GM12874 (cell line): ENCODE data around the gene HDGF.

Experiments
- TF ChIP-seq, protein P1 (sequence below): IDR thresholded peaks from 2 replicates; pipeline ENCODE4 v1.5.1; 2011; ENCODE audit warnings: low read depth, mild to moderate bottlenecking, control low read depth, low read length, moderate library complexity; ENCODE audit not compliant: insufficient read depth

The HDGF gene

DNA sequence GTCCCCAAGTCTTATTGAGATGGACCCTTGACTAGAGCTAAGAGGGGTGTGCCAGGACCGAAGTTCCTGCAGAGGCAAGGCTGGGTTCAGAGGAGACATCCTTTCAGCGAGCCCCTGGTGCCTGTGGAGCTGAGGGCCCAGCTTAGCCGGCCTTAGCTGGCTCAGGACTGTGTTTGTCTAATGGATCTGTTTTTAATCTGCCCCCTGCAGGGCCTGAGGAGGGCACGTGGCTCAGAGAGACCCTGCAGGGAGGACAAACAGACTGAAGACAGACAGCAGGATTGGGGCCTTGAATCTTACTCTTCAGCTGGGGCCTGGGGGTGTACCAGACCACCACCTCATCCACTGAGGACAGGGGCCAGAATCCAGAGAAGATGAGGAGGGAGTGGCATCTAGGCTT, 47.7 kb downstream of the HDGF start:
- TF ChIP-seq, protein P1, sequence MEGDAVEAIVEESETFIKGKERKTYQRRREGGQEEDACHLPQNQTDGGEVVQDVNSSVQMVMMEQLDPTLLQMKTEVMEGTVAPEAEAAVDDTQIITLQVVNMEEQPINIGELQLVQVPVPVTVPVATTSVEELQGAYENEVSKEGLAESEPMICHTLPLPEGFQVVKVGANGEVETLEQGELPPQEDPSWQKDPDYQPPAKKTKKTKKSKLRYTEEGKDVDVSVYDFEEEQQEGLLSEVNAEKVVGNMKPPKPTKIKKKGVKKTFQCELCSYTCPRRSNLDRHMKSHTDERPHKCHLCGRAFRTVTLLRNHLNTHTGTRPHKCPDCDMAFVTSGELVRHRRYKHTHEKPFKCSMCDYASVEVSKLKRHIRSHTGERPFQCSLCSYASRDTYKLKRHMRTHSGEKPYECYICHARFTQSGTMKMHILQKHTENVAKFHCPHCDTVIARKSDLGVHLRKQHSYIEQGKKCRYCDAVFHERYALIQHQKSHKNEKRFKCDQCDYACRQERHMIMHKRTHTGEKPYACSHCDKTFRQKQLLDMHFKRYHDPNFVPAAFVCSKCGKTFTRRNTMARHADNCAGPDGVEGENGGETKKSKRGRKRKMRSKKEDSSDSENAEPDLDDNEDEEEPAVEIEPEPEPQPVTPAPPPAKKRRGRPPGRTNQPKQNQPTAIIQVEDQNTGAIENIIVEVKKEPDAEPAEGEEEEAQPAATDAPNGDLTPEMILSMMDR: no peak

DNA sequence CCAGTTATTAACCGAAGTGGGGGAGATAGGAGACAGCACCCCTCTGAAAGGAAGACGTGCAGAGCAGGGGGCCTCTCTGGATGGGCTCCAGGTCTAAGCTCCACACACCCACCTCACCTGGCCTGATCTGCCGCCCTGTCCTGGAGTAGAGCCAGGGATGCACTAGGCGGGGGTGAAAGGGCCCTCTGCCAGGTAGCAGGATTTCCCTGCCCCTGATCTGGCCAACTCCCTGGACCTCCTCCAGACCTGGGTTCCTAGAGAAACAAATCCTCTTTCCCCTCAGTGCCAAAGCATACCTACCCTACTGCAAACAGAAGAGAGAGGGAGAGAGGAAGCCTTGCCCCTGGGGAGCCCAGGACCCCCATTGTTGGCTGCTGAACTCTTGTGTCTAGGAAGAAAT, 48.1 kb downstream of the HDGF start:
- TF ChIP-seq, protein P1: no peak

DNA sequence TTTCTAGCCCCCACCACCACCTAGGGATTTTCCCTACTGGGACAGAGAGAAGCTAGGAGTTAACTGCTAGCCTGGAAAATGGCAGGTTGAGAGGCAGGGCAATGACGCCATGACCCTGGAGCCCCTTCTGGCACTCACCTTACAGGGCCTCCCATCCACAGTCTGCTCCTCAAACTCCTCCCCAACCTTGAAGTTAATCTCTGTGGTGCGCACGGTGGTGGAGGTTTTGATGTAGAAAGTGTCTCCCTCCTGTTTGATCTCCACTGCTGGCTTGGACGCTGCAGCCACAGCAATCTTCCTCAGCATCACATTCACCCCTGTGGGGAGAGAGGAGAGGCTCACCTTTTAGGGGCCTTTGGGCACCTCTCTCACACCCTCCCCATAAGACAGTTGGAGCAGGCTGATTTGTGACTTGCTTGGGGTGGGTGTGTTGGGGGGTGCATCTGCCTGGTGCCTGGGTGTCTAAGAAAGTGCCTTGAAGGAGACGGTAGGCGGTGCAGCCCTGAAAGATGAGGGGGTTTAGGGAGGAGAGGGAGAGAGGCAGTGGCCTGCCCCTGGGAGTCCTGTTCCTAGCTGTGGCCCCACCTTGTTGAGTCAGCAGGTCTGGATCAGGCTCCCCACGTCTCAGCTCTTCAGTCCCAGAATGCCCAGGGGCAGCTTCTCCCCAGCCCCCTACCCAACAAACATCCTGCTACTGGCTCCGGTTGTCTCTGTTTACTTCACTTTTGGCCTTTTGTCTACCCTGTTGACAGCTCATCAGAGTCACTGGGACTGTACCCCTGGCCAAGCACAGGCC, 50.5 kb downstream of the HDGF start:
- TF ChIP-seq, protein P1: no peak

GRCh38 chr1:156698995-156699394, 52.5 kb downstream of the HDGF start:
- TF ChIP-seq, protein P1: no peak

DNA sequence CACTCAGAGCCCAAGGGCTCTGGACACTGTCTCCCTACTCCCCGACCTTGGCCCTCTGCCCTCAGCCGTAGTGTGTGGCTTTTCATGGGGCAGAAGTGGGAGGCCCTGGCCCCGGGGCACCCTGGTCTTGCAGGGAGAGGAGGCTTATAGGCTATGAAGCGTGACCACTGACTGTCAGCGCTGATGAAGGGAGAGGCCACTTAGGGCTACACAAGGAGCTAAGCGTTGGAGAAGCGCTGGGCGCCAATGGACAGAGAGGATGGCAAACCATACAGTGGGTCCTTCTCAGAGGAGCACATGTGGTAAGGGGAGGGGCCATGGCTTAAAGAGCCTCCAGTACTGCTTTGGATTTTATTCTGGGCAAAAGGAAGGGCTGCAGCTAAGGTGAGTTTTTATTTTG, 54.0 kb downstream of the HDGF start:
- TF ChIP-seq, protein P1: no peak

- TF ChIP-seq, protein P1: no peak
These were observed 54.7 kb downstream of the HDGF start for GRCh38 chr1:156696755-156697154.

GRCh38 chr1:156694690-156694962, 56.8 kb downstream of the HDGF start:
- TF ChIP-seq, protein P1: no peak
